Prostate gland (tissue), 2 donors: ENCODE measurements around the gene OPN3.

Source experiments
- CTCF ChIP-seq, 4 experiments: fragments of 200-600 bp in 2 of 4; fragments of 450-650 bp in 2 of 4; sonication (generic) in 2 of 4; IDR thresholded peaks; 1 replicate in 3 of 4; 2 replicates in 1 of 4; pipeline ENCODE4 v1.5.1; 2016 to 2019; ENCODE audit warnings: antibody characterized with exemption in 4 of 4, mild to moderate bottlenecking in 2 of 4, moderate library complexity in 2 of 4
- POLR2A ChIP-seq: fragments of 450-650 bp; IDR thresholded peaks from one replicate; pipeline ENCODE4 v1.6.1; 2016; ENCODE audit warnings: antibody characterized with exemption, mild to moderate bottlenecking
- POLR2AphosphoS5 ChIP-seq: sonication (generic); formaldehyde crosslinking; IDR thresholded peaks from one replicate; pipeline ENCODE4 v1.6.1; 2017; ENCODE audit warnings: antibody characterized with exemption

DNA sequence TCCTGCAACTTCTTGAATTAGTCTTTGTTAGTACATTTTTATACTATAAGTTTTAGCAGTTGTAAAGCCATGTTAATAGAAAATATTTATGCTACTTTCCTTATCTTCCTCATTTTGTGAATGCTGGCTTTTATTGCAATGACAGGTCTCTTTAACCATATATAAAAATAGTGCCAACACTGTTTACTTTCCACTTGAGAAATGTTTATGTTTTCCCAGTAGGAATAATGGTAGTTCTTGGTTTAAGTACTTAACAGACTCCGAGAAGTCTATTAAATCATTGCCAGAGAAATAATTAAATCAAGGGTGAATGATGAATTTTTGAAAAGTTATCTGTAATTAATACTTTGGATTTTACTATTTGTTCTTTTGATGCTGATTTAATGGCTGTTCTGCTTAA is 9.7 kb downstream of the OPN3 start:
- TF ChIP-seq CTCF (IDR thresholded peaks at IDR 0.05) (no peak), POLR2A (no peak), POLR2AphosphoS5 (no peak)
